NCI-H1694 treated with DMSO at 0.1 percent for 48 hours (cell line): ENCODE data around the gene XRN2.
"Not testable (repeated sequence)": the region's sequence is repeated elsewhere in the genome, so short reads cannot be mapped to it uniquely, and the experiment has no call there.

Experiments used
- DNase-seq: peaks from one replicate; lab custom pipeline; 2025; lab: John Stamatoyannopoulos, UW

Gene XRN2

GRCh38 chr20:21423712-21424111 lies 120.6 kb downstream of the XRN2 start:
- DNase-seq, result not testable (repeated sequence)

- no peak for DNase-seq
Observed at GRCh38 chr20:21424846-21425245, 121.7 kb downstream of the XRN2 start.

GRCh38 chr20:21430020-21430419 lies 126.9 kb downstream of the XRN2 start:
- DNase-seq, result no peak

- no peak for DNase-seq
Observed at GRCh38 chr20:21432911-21433310, 129.8 kb downstream of the XRN2 start.

- no peak for DNase-seq
Observed at GRCh38 chr20:21433329-21433890, 130.3 kb downstream of the XRN2 start.

- DNase-seq, result no peak
Observed at GRCh38 chr20:21435576-21435975, 132.4 kb downstream of the XRN2 start.

- DNase-seq, result no peak
Observed at GRCh38 chr20:21436205-21436604, 133.1 kb downstream of the XRN2 start.

- DNase-seq, result no peak
Observed at GRCh38 chr20:21437248-21437647, 134.1 kb downstream of the XRN2 start.

GRCh38 chr20:21437816-21438215 lies 134.7 kb downstream of the XRN2 start:
- no peak for DNase-seq
